HUES6 (cell line): ENCODE results near the gene AFF3.

Experiments used
- H3K27ac ChIP-seq: 2 replicates; pipeline ENCODE4 v1.7.0; 2013; ENCODE audit warnings: low read depth, mild to moderate bottlenecking, low read length, inconsistent platforms
- H3K27me3 ChIP-seq: 2 replicates; pipeline ENCODE4 v1.6.1; 2013; ENCODE audit warnings: low read length; ENCODE audit not compliant: control insufficient read depth, insufficient read depth
- H3K36me3 ChIP-seq: 2 replicates; pipeline ENCODE4 v1.6.1; 2013; ENCODE audit warnings: low read length; ENCODE audit not compliant: control insufficient read depth, insufficient read depth
- H3K4me1 ChIP-seq: 2 replicates; pipeline ENCODE4 v1.6.1; 2013; ENCODE audit warnings: low read length; ENCODE audit not compliant: control insufficient read depth, insufficient read depth
- H3K4me3 ChIP-seq: 2 replicates; pipeline ENCODE4 v1.5.1; 2013; ENCODE audit warnings: low read depth, low read length
- H3K9ac ChIP-seq: one replicate; pipeline ENCODE4 v1.6.1; 2013; ENCODE audit warnings: mild to moderate bottlenecking, low read length
- H3K9me3 ChIP-seq: 2 replicates; pipeline ENCODE4 v1.6.1; 2013; ENCODE audit warnings: low read depth, low read length; ENCODE audit not compliant: control insufficient read depth, insufficient read depth

AFF3 gene

DNA sequence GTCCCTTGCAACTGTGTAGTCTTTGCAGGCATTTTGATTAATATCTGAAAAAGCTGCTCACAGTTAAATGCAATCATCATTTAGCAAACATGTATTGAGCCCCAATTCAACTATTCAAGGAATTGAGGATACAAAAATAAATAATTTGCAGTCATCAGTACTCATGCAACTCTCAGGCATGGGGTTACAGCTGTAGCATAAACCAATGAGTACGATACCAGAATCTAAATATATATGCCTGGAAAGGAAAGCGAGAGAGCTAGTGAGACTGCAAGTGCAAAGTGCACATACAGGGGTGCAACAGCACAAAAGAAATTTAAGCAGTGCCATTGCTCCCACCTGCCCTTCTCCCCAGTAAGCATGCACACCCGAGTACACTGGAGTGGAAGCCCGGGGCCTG is 216.4 kb downstream of the AFF3 start:
- no peak overlapping the region for H3K27ac ChIP-seq
- H3K36me3 ChIP-seq = no peaks in the 10 kb centered on the region
- H3K9me3 ChIP-seq = peaks cover 7% of the 10 kb centered on the region
- H3K9ac ChIP-seq = no peak overlapping the region
- H3K4me3 ChIP-seq = no peak overlapping the region
- H3K27me3 ChIP-seq = 0 out of 2 replicates have a peak, but pooled peaks cover 3% of the 10 kb centered on the region
- H3K4me1 ChIP-seq = no peaks in the 10 kb centered on the region

DNA sequence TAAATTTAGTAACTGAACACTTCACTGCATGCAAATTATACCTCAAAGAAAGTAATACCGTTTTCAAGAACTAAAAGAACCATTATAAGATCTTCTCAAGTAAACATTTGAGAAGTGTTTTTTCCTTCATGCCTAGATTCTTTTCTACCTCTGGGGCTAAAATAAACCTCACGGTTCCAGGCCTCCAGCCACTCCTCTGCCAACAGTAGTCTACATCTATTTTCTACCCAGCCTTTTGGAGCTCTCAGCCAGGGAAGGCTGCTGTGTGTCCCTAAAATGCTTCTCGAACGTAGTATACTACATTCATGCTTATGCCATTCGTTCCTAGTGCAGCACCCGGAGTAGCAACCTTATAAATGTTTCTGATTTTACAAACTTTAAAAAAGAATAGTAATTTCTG is 219.7 kb downstream of the AFF3 start:
- no peak overlapping the region for H3K4me3 ChIP-seq
- H3K9ac ChIP-seq = no peak overlapping the region
- H3K9me3 ChIP-seq = peaks cover 7% of the 10 kb centered on the region
- H3K27me3 ChIP-seq = no peaks in the 10 kb centered on the region
- peaks cover 9% of the 10 kb centered on the region; the same call in 1 of the 2 replicates for H3K4me1 ChIP-seq
- no peak overlapping the region for H3K27ac ChIP-seq
- no peaks in the 10 kb centered on the region for H3K36me3 ChIP-seq

DNA sequence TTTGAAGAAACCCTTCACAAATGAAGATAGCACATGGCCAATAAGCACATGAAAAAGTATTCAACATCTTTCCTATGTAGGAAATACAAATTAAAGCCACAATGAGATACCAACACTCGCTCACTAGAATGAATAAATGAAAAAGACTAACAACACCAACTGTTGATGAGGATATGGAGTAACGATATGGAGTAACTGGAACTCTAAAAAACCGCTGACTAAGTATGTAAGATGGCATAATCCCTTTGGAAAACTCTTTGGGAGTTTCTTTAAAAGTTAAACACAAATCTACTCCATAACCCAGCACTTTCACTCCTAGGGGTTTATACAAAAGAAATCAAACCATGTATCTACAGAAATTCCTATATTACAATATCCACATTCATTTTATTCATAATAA is 220.5 kb downstream of the AFF3 start:
- Histone ChIP-seq H3K9ac (no peak overlapping the region), H3K36me3 (no peaks in the 10 kb centered on the region), H3K4me3 (no peak overlapping the region), H3K27me3 (no peaks in the 10 kb centered on the region), H3K9me3 (peaks cover 7% of the 10 kb centered on the region), H3K27ac (no peak overlapping the region), H3K4me1 (peaks cover 9% of the 10 kb centered on the region; the same call in 1 of the 2 replicates)

- Histone ChIP-seq H3K36me3 (no peaks in the 10 kb centered on the region), H3K9ac (no peak overlapping the region)
Measured at GRCh38 chr2:99918389-99918788, 224.0 kb downstream of the AFF3 start.

GRCh38 chr2:99915108-99915675 is 227.2 kb downstream of the AFF3 start:
- H3K36me3 ChIP-seq = no peaks in the 10 kb centered on the region
- H3K9ac ChIP-seq = no peak overlapping the region
- no peaks in the 10 kb centered on the region for H3K27me3 ChIP-seq
- peaks cover 9% of the 10 kb centered on the region; the same call in 1 of the 2 replicates for H3K4me1 ChIP-seq
- no peak overlapping the region for H3K4me3 ChIP-seq
- no peaks in the 10 kb centered on the region for H3K9me3 ChIP-seq
- H3K27ac ChIP-seq = no peak overlapping the region

More at GRCh38 chr2:99918389-99918788, 224.0 kb downstream of the AFF3 start:
- Histone ChIP-seq H3K27me3 (no peaks in the 10 kb centered on the region), H3K27ac (no peak overlapping the region), H3K4me3 (no peak overlapping the region), H3K4me1 (peaks cover 9% of the 10 kb centered on the region; the same call in 1 of the 2 replicates), H3K9me3 (peaks cover 7% of the 10 kb centered on the region)

DNA sequence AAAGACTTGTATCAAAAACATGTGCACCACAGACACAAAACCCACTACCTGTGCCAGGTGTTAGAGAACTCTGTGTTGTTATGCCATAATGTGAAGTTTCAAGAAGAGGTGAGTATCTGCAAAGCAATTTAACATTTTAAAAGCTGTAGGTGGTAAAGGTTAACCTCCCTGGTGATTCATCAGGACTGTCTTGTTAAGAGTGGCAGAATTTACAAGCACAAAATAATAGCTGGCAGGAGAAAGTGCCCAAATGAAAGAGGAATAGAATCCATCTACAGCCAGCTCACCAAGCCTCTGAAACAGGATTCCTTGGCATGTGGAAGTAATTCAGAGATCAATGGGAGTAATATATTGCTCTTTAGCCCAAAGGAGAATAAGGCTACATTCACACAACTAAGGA is 230.7 kb downstream of the AFF3 start:
- no peak overlapping the region for H3K4me3 ChIP-seq
- no peak overlapping the region for H3K9ac ChIP-seq
- H3K27ac ChIP-seq = no peak overlapping the region
- H3K9me3 ChIP-seq = no peaks in the 10 kb centered on the region
- no peaks in the 10 kb centered on the region for H3K4me1 ChIP-seq
- no peaks in the 10 kb centered on the region for H3K36me3 ChIP-seq
- H3K27me3 ChIP-seq = no peaks in the 10 kb centered on the region

- no peaks in the 10 kb centered on the region for H3K9me3 ChIP-seq
- no peak overlapping the region for H3K4me3 ChIP-seq
- H3K27me3 ChIP-seq = no peaks in the 10 kb centered on the region
- no peak overlapping the region for H3K27ac ChIP-seq
- H3K36me3 ChIP-seq = no peaks in the 10 kb centered on the region
- H3K4me1 ChIP-seq = no peaks in the 10 kb centered on the region
- H3K9ac ChIP-seq = no peak overlapping the region
Measured at GRCh38 chr2:99910902-99911301, 231.5 kb downstream of the AFF3 start.

DNA sequence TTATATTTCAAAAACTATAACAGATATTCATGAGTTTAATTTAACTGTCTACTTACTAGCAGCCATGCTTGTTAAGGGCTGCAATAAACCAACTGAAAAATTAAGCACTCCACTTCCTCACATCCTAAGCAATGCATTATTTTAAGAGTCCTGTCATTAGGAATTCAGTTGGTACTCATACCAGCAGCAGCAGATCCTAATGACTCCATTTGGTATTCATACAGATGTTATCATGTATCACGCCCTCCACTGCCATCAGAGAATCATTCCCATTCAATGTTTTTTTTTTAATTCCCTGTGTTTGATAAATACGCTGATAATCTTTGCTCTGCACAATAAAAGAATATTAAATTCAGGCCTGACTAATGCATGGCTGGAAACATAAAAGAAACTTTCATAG is 236.8 kb downstream of the AFF3 start:
- H3K27ac ChIP-seq = no peak overlapping the region
- no peaks in the 10 kb centered on the region for H3K27me3 ChIP-seq
- H3K36me3 ChIP-seq = no peaks in the 10 kb centered on the region
- no peak overlapping the region for H3K9ac ChIP-seq
- no peaks in the 10 kb centered on the region for H3K9me3 ChIP-seq
- no peak overlapping the region for H3K4me3 ChIP-seq
- H3K4me1 ChIP-seq = no peaks in the 10 kb centered on the region

GRCh38 chr2:99905025-99905424 is 237.4 kb downstream of the AFF3 start:
- Histone ChIP-seq H3K4me3 (no peak overlapping the region), H3K9me3 (no peaks in the 10 kb centered on the region), H3K36me3 (no peaks in the 10 kb centered on the region), H3K4me1 (no peaks in the 10 kb centered on the region), H3K27me3 (no peaks in the 10 kb centered on the region), H3K27ac (no peak overlapping the region), H3K9ac (no peak overlapping the region)

DNA sequence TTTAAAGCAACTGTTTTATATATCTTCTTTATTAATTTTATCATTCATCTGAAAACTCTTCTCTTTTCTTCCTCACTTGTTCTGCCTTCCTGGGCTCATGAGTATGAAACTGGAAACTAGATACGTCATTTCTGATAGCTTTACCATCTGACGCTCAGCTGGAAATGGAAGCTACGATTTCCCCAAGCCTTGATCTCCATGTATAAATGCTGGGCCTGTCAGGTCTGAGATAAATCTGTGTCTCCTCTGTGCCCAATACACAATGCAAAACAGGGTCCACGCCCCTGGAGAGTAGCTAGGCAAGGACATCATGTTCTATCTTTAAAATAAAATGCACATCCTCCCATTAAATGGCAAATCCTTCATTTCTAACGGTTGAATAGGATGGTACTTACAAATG is 238.4 kb downstream of the AFF3 start:
- H3K27me3 ChIP-seq = no peaks in the 10 kb centered on the region
- no peaks in the 10 kb centered on the region for H3K9me3 ChIP-seq
- no peak overlapping the region for H3K27ac ChIP-seq
- H3K4me1 ChIP-seq = no peaks in the 10 kb centered on the region
- H3K9ac ChIP-seq = no peak overlapping the region
- H3K4me3 ChIP-seq = no peak overlapping the region
- H3K36me3 ChIP-seq = no peaks in the 10 kb centered on the region

- no peak overlapping the region for H3K27ac ChIP-seq
- H3K4me3 ChIP-seq = no peak overlapping the region
- no peaks in the 10 kb centered on the region for H3K27me3 ChIP-seq
- H3K36me3 ChIP-seq = no peaks in the 10 kb centered on the region
- no peaks in the 10 kb centered on the region for H3K4me1 ChIP-seq
- no peak overlapping the region for H3K9ac ChIP-seq
- no peaks in the 10 kb centered on the region for H3K9me3 ChIP-seq
Measured at GRCh38 chr2:99900556-99900955, 241.8 kb downstream of the AFF3 start.

- Histone ChIP-seq H3K4me3 (no peak overlapping the region), H3K36me3 (no peaks in the 10 kb centered on the region), H3K27ac (no peak overlapping the region), H3K4me1 (no peaks in the 10 kb centered on the region), H3K9me3 (no peaks in the 10 kb centered on the region), H3K9ac (no peak overlapping the region), H3K27me3 (no peaks in the 10 kb centered on the region)
Measured at GRCh38 chr2:99899882-99900281, 242.5 kb downstream of the AFF3 start.
